GM12801 (cell line): ENCODE measurements around the gene PRELP.

Experiments used
- CTCF ChIP-seq: IDR thresholded peaks from one replicate; pipeline ENCODE4 v1.5.1; 2011; ENCODE audit warnings: control low read depth; ENCODE audit not compliant: insufficient read length; ENCODE audit errors: extremely low read depth

The PRELP gene

GRCh38 chr1:203516906-203517305, 41.3 kb downstream of the PRELP start:
- TF ChIP-seq CTCF: no peak

- no peak for TF ChIP-seq CTCF
Measured at GRCh38 chr1:203517426-203518110, 42.0 kb downstream of the PRELP start.

GRCh38 chr1:203518541-203518940, 42.9 kb downstream of the PRELP start:
- TF ChIP-seq CTCF: no peak

GRCh38 chr1:203519053-203519840, 43.6 kb downstream of the PRELP start:
- no peak for TF ChIP-seq CTCF

GRCh38 chr1:203519896-203520295, 44.3 kb downstream of the PRELP start:
- TF ChIP-seq CTCF: no peak

GRCh38 chr1:203520315-203520714, 44.7 kb downstream of the PRELP start:
- no peak for TF ChIP-seq CTCF

GRCh38 chr1:203521074-203521794, 45.6 kb downstream of the PRELP start:
- no peak for TF ChIP-seq CTCF
